Heart right ventricle (tissue), 16 donors: Measurements from ENCODE around the gene MAPKAP1. TPM values are rescaled to one million over a fixed set of nuclear protein-coding genes. Genes with fewer than 3 reads are reported as not detected.
A peak's percentile ranks its signal among the peaks of the same experiment; 100 is the strongest.

ENCODE experiments used
- ATAC-seq, 8 donors: fragments of 200-7000 bp; cut with Tn5 transposase; one replicate each; pipeline ENCODE4 v1.9.1; 2020; ENCODE audit warnings: mild to moderate bottlenecking in 8 of 8, moderate library complexity in 8 of 8, moderate number of reproducible peaks in 1 of 8
- DNase-seq, 2 donors: peaks; one replicate each; pipeline ENCODE4 v3.0.0-alpha.2; 2020
- H3K27ac ChIP-seq, 10 donors: fragments of 200-600 bp; sonication (generic) in 2 of 10; one replicate each; pipeline versions ENCODE4 v1.5.0 to v1.8.0; 2020 to 2022; ENCODE audit warnings: mild to moderate bottlenecking in 3 of 10
- H3K27me3 ChIP-seq, 7 donors: fragments of 200-600 bp; one replicate each; pipeline ENCODE4 v1.8.0; 2021 to 2022; ENCODE audit warnings: mild to moderate bottlenecking in 2 of 7
- H3K36me3 ChIP-seq, 9 donors: fragments of 200-600 bp; sonication (generic) in 1 of 9; one replicate each; pipeline versions ENCODE4 v1.5.0 to v1.8.0; 2020 to 2022; ENCODE audit warnings: mild to moderate bottlenecking in 2 of 9
- H3K4me1 ChIP-seq, 9 donors: fragments of 200-600 bp; sonication (generic) in 1 of 9; one replicate each; pipeline versions ENCODE4 v1.5.0 to v1.8.0; 2020 to 2022; ENCODE audit warnings: mild to moderate bottlenecking in 4 of 9
- H3K4me3 ChIP-seq, 10 donors: fragments of 200-600 bp; sonication (generic) in 2 of 10; one replicate each; pipeline versions ENCODE4 v1.5.0 to v1.8.0; 2020 to 2022; ENCODE audit warnings: mild to moderate bottlenecking in 7 of 10, moderate library complexity in 2 of 10
- H3K9me3 ChIP-seq, 11 donors: fragments of 200-600 bp in 10 of 11; sonication (generic) in 2 of 11; one replicate each; pipeline versions ENCODE4 v1.5.0 to v1.8.0; 2013 to 2022; ENCODE audit warnings: mild to moderate bottlenecking in 2 of 11, control low read depth in 1 of 11, moderate library complexity in 1 of 11
- WGBS, 2 donors: extraction: QIAGEN DNeasy Blood & Tissue Kit; methylation state at CpG; one replicate each; pipeline ENCODE4 v1.1.7; 2013; ENCODE audit warnings: inconsistent platforms in 1 of 2; 5-methylcytosine and 5-hydroxymethylcytosine counted together
- intact Hi-C, 10 donors: fragments of 100-400 bp; cut with DNase I; formaldehyde crosslinking; loops; one replicate each; pipeline versions ENCODE4 v1.11.1 to v1.14.2; 2022
- polyA plus RNA-seq, 2 donors: library from polyadenylated mRNA; stranded (reverse); fragments of 200-250 nt; gene quantifications; one replicate each; pipeline ENCODE4 v1.2.3, GENCODE V29; 2013
- total RNA-seq, 10 donors: library from RNA; stranded (reverse); fragmentation: NEBNext Ultra II Directional in 3 of 10; extraction: Animal tissue kit (Norgen Biotek cat#: 25700) in 3 of 10; gene quantifications; one replicate each; pipeline versions ENCODE4 v1.2.1 to v1.2.4, GENCODE V29; 2021 to 2023
- TF ChIP-seq, protein P1 (sequence below), 9 donors: fragments of 200-600 bp; sonication (generic) in 2 of 9; IDR thresholded peaks; one replicate each; pipeline versions ENCODE4 v1.5.0 to v1.8.0; 2021 to 2022; ENCODE audit warnings: antibody characterized with exemption in 9 of 9, mild to moderate bottlenecking in 5 of 9, moderate library complexity in 1 of 9
- donor health status: Arrhythmogenic right ventricular cardiomyopathy.
- donor health status: ischemic (EF 13 %, LVEDD 7.1; RV severe dilation, severe dysfunction).
- donor health status: healthy with polysubstance abuse.
- donor health status: DM: no; HTN: yes; CAD: no.
- donor health status: DM: no; HTN: no; CAD: no.
- donor health status: ischemic (EF 25% LVEDD 6.9; RV normal size, moderate dysfunction).
- donor health status: ischemic (EF 25% LVEDD 5.7; RV mildly dilated, moderate dysfunction).
- donor health status: healthy.
- donor health status: DM: yes; HTN: yes; CAD: no.
- donor health status: Ischemic cardiomyopathy.
- donor health status: ischemic (EF 35%, LVEDD 5.7; RV mildly dilated, moderate dysfunction).
- donor health status: nonischemic (EF 11% LVEDD 7.7; RV severe dilation, severe dysfunction).
- donor health status: DM: yes; HTN: yes; CAD: no.
- donor health status: PGD.
- donor health status: ischemic (EF 29% LVEDD 5.4; RV normal size, mild dysfunction).
- donor health status: nonischemic (EF 23%, LVEDD 6.1; RV moderate dilation, normal function).

MAPKAP1 gene
- total and polyA plus RNA-seq, 12 donors = 102 to 143 (median 116) TPM

- DNase-seq (no peak), ATAC-seq (no peak)
- Histone ChIP-seq H3K4me3 (no peak overlapping the region), H3K9me3 (peaks cover 0 to 24% (median 0%) of the 10 kb centered on the region in 11 donors), H3K36me3 (peaks cover 0 to 34% (median 0%) of the 10 kb centered on the region in 9 donors), H3K27ac (no peak overlapping the region), H3K27me3 (no peaks in the 10 kb centered on the region), H3K4me1 (peaks cover 0 to 6% (median 0%) of the 10 kb centered on the region in 9 donors)
- TF ChIP-seq, protein P1, sequence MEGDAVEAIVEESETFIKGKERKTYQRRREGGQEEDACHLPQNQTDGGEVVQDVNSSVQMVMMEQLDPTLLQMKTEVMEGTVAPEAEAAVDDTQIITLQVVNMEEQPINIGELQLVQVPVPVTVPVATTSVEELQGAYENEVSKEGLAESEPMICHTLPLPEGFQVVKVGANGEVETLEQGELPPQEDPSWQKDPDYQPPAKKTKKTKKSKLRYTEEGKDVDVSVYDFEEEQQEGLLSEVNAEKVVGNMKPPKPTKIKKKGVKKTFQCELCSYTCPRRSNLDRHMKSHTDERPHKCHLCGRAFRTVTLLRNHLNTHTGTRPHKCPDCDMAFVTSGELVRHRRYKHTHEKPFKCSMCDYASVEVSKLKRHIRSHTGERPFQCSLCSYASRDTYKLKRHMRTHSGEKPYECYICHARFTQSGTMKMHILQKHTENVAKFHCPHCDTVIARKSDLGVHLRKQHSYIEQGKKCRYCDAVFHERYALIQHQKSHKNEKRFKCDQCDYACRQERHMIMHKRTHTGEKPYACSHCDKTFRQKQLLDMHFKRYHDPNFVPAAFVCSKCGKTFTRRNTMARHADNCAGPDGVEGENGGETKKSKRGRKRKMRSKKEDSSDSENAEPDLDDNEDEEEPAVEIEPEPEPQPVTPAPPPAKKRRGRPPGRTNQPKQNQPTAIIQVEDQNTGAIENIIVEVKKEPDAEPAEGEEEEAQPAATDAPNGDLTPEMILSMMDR (IDR thresholded peaks at IDR 0.05) = no peak
- 98 to 99% methylated on average over 4 of the region's 4 CpGs for WGBS, 2 donors
- intact Hi-C loops = no loop called here
Measured at GRCh38 chr9:125455876-125456275, 251.1 kb downstream of the MAPKAP1 start.

- Histone ChIP-seq H3K27ac (no peak overlapping the region), H3K36me3 (peaks cover 0 to 29% (median 0%) of the 10 kb centered on the region in 9 donors), H3K27me3 (no peaks in the 10 kb centered on the region), H3K9me3 (peaks cover 0 to 24% (median 0%) of the 10 kb centered on the region in 11 donors), H3K4me3 (no peak overlapping the region), H3K4me1 (no peaks in the 10 kb centered on the region)
- TF ChIP-seq, protein P1 (IDR thresholded peaks at IDR 0.05) = no peak
- ATAC-seq = no peak
- DNase-seq = no peak
- intact Hi-C loops = no loop called here
- WGBS, 2 donors = 26 to 29% methylated on average over 1 of the region's 1 CpG
Measured at GRCh38 chr9:125455132-125455531, 251.9 kb downstream of the MAPKAP1 start.

- Histone ChIP-seq H3K9me3 (no peaks in the 10 kb centered on the region), H3K36me3 (peaks cover 0 to 38% (median 0%) of the 10 kb centered on the region in 9 donors), H3K4me1 (peaks cover 0 to 6% (median 0%) of the 10 kb centered on the region in 9 donors), H3K27ac (no peak overlapping the region), H3K4me3 (no peak overlapping the region), H3K27me3 (no peaks in the 10 kb centered on the region)
- WGBS, 2 donors = 85% methylated on average over 18 of the region's 18 CpGs
- TF ChIP-seq, protein P1 (IDR thresholded peaks at IDR 0.05) = no peak
- intact Hi-C loops = no loop called here
- ATAC-seq (peak in 3 of 8 donors; percentile 25 to 45 (median 31)), DNase-seq (no peak)
Measured at GRCh38 chr9:125447202-125447802, 259.7 kb downstream of the MAPKAP1 start.

- DNase-seq (no peak), ATAC-seq (no peak)
- WGBS, 2 donors = 62 to 71% methylated on average over 6 of the region's 6 CpGs
- Histone ChIP-seq H3K9me3 (no peaks in the 10 kb centered on the region), H3K4me3 (no peak overlapping the region), H3K27ac (no peak overlapping the region), H3K4me1 (peaks cover 0 to 6% (median 0%) of the 10 kb centered on the region in 9 donors), H3K36me3 (peaks cover 0 to 36% (median 0%) of the 10 kb centered on the region in 9 donors), H3K27me3 (no peaks in the 10 kb centered on the region)
- intact Hi-C loops = no loop called here
- TF ChIP-seq, protein P1 (IDR thresholded peaks at IDR 0.05) = no peak
Measured at GRCh38 chr9:125446561-125447094, 260.4 kb downstream of the MAPKAP1 start.
